B cell (primary cell): ENCODE measurements around the gene RAB25. TPM values are rescaled to one million over a fixed set of nuclear protein-coding genes. Genes with fewer than 3 reads are reported as not detected.

Experiments
- ATAC-seq: fragments of 200-7000 bp; cut with Tn5 transposase; one replicate; pipeline ENCODE4 v1.10.0; 2021; ENCODE audit warnings: low read depth, mild to moderate bottlenecking, moderate number of reproducible peaks, moderate library complexity
- CTCF ChIA-PET: fragments of 350-600 bp; sonication (Branson Sonifier 250); formaldehyde crosslinking; loops from one replicate; lab custom pipeline; 2021; ENCODE audit warnings: antibody characterized with exemption, inconsistent platforms; lab: Charles Lee
- POLR2A ChIA-PET: fragments of 350-600 bp; sonication (Branson Sonifier 250); formaldehyde crosslinking; loops from one replicate; lab custom pipeline; 2021; ENCODE audit warnings: antibody characterized with exemption; lab: Charles Lee
- DNase-seq: peaks from one replicate; pipeline ENCODE4 v3.0.0; 2013
- H2AFZ ChIP-seq: 2 replicates; pipeline ENCODE4 v1.6.1; 2012; ENCODE audit warnings: mild to moderate bottlenecking, low read depth, low read length; ENCODE audit not compliant: insufficient read depth, poor library complexity, severe bottlenecking
- H3K27ac ChIP-seq, 2 donors: 1 replicate in 1 of 2; 2 replicates in 1 of 2; pipeline ENCODE4 v1.5.1; 2012 to 2013; ENCODE audit warnings: low read length in 2 of 2, mild to moderate bottlenecking in 2 of 2, moderate library complexity in 1 of 2
- H3K27me3 ChIP-seq, 4 experiments: fragments of 200-600 bp in 1 of 4; sonication (generic) in 1 of 4; replicated peaks in 1 of 4; 1 replicate in 2 of 4; 2 replicates in 2 of 4; pipeline versions ENCODE4 v1.6.1 to v1.7.0; 2013 to 2016; ENCODE audit warnings: low read length in 3 of 4, mild to moderate bottlenecking in 2 of 4, mixed read lengths in 1 of 4, moderate library complexity in 1 of 4; ENCODE audit not compliant: insufficient read depth in 4 of 4, control insufficient read depth in 3 of 4; ENCODE audit errors: control extremely low read depth in 1 of 4
- H3K36me3 ChIP-seq, 2 experiments: replicated peaks in 1 of 2; 1 replicate in 1 of 2; 2 replicates in 1 of 2; pipeline versions ENCODE4 v1.6.1 to v1.7.1; 2013; ENCODE audit warnings: low read length in 1 of 2; ENCODE audit not compliant: insufficient read depth in 2 of 2, control insufficient read depth in 1 of 2; ENCODE audit errors: control extremely low read depth in 1 of 2, extremely low read depth in 1 of 2
- H3K4me1 ChIP-seq, 2 donors: fragments of 200-600 bp in 1 of 2; sonication (generic) in 1 of 2; 1 replicate in 1 of 2; 2 replicates in 1 of 2; pipeline versions ENCODE4 v1.5.1 to v1.6.1; 2013 to 2017; ENCODE audit warnings: low read length in 2 of 2; ENCODE audit not compliant: control insufficient read depth in 2 of 2, insufficient read depth in 2 of 2
- H3K4me2 ChIP-seq: replicated peaks from 2 replicates; pipeline ENCODE3; 2012; ENCODE audit warnings: mild to moderate bottlenecking, low read depth, low read length; ENCODE audit not compliant: poor library complexity, severe bottlenecking
- H3K4me3 ChIP-seq, 5 experiments: fragments of 200-600 bp in 1 of 5; sonication (generic) in 1 of 5; 1 replicate in 3 of 5; 2 replicates in 2 of 5; pipeline versions ENCODE4 v1.5.1 to v1.7.0; 2011 to 2016; ENCODE audit warnings: low read length in 4 of 5, mild to moderate bottlenecking in 4 of 5, low read depth in 2 of 5, control low read depth in 1 of 5, moderate library complexity in 1 of 5; ENCODE audit not compliant: insufficient read depth in 1 of 5; ENCODE audit errors: control extremely low read depth in 1 of 5, extremely low read depth in 1 of 5
- H3K79me2 ChIP-seq: fragments of 200-600 bp; sonication (generic); one replicate; pipeline ENCODE4 v1.6.0; 2016; ENCODE audit warnings: low read length; ENCODE audit not compliant: control insufficient read depth, insufficient read depth
- H3K9ac ChIP-seq: fragments of 200-600 bp; sonication (generic); 2 replicates; pipeline ENCODE4 v1.6.1; 2017; ENCODE audit warnings: mild to moderate bottlenecking, low read length, moderate library complexity
- H3K9me3 ChIP-seq, 3 donors: one replicate each; pipeline versions ENCODE4 v1.6.1 to v1.7.1; 2013; ENCODE audit warnings: low read length in 2 of 3; ENCODE audit not compliant: control insufficient read depth in 2 of 3, insufficient read depth in 1 of 3; ENCODE audit errors: control extremely low read depth in 1 of 3
- H4K20me1 ChIP-seq: 2 replicates; pipeline ENCODE4 v1.6.0; 2012; ENCODE audit warnings: mild to moderate bottlenecking, low read length; ENCODE audit not compliant: insufficient read depth, control insufficient read depth, poor library complexity, severe bottlenecking
- H3K27ac Mint-ChIP-seq: one replicate; pipeline ENCODE4 v1.8.0; 2021; ENCODE audit warnings: mixed read lengths
- H3K27me3 Mint-ChIP-seq: one replicate; pipeline ENCODE4 v1.8.0; 2021; ENCODE audit warnings: mixed read lengths
- H3K4me1 Mint-ChIP-seq: one replicate; pipeline ENCODE4 v1.8.0; 2021; ENCODE audit warnings: mixed read lengths
- H3K4me3 Mint-ChIP-seq: one replicate; pipeline ENCODE4 v1.8.0; 2021; ENCODE audit warnings: mixed read lengths
- H3K9me3 Mint-ChIP-seq: one replicate; pipeline ENCODE4 v1.8.0; 2022; ENCODE audit warnings: mixed read lengths; ENCODE audit not compliant: insufficient read depth
- EZH2 ChIP-seq: IDR thresholded peaks from 2 replicates; pipeline ENCODE4 v1.6.1; 2012; ENCODE audit warnings: borderline replicate concordance, low read depth, mild to moderate bottlenecking, moderate library complexity, low read length; ENCODE audit not compliant: insufficient read depth, poor library complexity, severe bottlenecking
- WGBS: methylation state at CpG from one replicate; pipeline ENCODE4 v1.1.5; 2013; ENCODE audit warnings: missing lambda C conversion rate; ENCODE audit not compliant: insufficient coverage; 5-methylcytosine and 5-hydroxymethylcytosine counted together
- intact Hi-C: fragments of 100-400 bp; cut with micrococcal nuclease; formaldehyde crosslinking; loops from one replicate; pipeline ENCODE4 v1.10.0; 2022
- polyA plus RNA-seq: library from polyadenylated mRNA; depleted of rRNA; stranded (reverse); fragments of >200 nt; gene quantifications from 2 replicates; pipeline ENCODE4 v1.2.3, GENCODE V29; 2012
- total RNA-seq, 2 donors: library from RNA; stranded (reverse); fragments of 120-200 nt in 1 of 2; gene quantifications; 1 replicate in 1 of 2; 2 replicates in 1 of 2; pipeline versions ENCODE4 v1.2.3 to v1.2.4, GENCODE V29; 2013 to 2022
- TF ChIP-seq, protein P1 (sequence below): fragments of 200-600 bp; IDR thresholded peaks from one replicate; pipeline ENCODE4 v1.8.0; 2022; ENCODE audit warnings: antibody characterized with exemption, mild to moderate bottlenecking

The RAB25 gene
- total and polyA plus RNA-seq, 2 donors (not counting 1 experiment from before 2014, with no cell fraction given) = 0.69 to 2.2 TPM

DNA sequence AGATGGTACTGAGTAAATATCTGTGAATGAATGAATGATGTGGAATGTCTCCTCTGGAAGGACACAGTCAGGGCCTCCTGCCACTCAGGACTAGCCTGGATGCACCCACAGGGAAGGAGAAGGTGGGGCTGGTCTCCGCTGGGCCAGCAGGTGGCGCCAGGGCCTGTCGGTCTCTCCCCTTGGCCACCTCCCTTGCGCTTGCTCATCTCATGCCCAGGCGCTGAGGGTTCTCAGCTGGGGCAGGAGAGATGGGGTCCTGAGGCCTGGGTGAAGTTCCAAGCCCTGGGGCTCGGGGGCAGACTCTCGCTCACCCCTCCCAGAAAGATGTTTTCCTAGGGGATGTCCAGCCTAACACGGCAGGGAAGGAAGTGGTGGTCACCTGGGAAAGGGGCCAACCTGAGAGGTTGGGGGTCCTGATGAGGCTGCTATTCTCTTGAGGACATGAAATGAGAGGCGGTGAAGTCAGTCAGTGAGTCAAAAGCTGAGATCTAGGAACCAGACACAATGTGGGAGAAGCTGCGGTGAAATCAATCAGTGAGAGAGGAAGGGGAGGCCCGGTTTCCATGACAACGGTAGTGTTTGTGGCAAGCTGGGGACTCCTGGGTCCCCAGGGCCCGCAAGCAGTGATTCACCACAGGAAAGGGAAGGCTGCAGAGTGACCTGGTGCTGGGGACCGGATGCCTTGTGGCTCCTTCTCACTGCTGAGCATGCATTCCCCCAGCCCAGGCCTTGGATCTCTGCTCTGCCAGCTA is 35.9 kb downstream of the RAB25 start:
- TF ChIP-seq EZH2 = no peak
- TF ChIP-seq, protein P1, sequence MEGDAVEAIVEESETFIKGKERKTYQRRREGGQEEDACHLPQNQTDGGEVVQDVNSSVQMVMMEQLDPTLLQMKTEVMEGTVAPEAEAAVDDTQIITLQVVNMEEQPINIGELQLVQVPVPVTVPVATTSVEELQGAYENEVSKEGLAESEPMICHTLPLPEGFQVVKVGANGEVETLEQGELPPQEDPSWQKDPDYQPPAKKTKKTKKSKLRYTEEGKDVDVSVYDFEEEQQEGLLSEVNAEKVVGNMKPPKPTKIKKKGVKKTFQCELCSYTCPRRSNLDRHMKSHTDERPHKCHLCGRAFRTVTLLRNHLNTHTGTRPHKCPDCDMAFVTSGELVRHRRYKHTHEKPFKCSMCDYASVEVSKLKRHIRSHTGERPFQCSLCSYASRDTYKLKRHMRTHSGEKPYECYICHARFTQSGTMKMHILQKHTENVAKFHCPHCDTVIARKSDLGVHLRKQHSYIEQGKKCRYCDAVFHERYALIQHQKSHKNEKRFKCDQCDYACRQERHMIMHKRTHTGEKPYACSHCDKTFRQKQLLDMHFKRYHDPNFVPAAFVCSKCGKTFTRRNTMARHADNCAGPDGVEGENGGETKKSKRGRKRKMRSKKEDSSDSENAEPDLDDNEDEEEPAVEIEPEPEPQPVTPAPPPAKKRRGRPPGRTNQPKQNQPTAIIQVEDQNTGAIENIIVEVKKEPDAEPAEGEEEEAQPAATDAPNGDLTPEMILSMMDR = peak; percentile 95
- peak overlapping the region in 3 of 5 experiments; percentile 3 to 47 (median 30) for H3K4me3 ChIP-seq
- peak; percentile 97 for DNase-seq
- Mint-ChIP-seq H3K27ac (peak overlapping the region; percentile 95), H3K4me1 (peaks cover 31% of the 10 kb centered on the region), H3K4me3 (peak overlapping the region; percentile 72), H3K9me3 (no peaks in the 10 kb centered on the region), H3K27me3 (no peaks in the 10 kb centered on the region)
- peak overlapping the region; percentile 81 for H3K4me2 ChIP-seq
- ChIA-PET POLR2A (interaction anchor here (0.9 to 5.2 kb wide), 8 partner anchors 9 to 128 kb away, joined by 3 to 29 read pairs (median 5); partner anchors contain the start of gene LMNA), CTCF (interaction anchor here (0.7 to 23.7 kb wide), 23 partner anchors 11 to 345 kb away, joined by 3 to 970 read pairs (median 5); partner anchors contain the start of genes LMNA, MEX3A, PMF1 and SMG5)
- H3K4me1 ChIP-seq = peaks cover 23 to 24% of the 10 kb centered on the region in 2 donors
- peak overlapping the region; percentile 82 to 93 for H3K27ac ChIP-seq
- no peaks in the 10 kb centered on the region for H3K36me3 ChIP-seq
- intact Hi-C loops = loop anchor here (1.0 to 2.0 kb wide), 5 partner anchors 9 to 408 kb away; partner anchors contain the start of genes LMNA and PMF1
- peaks cover 0 to 1% (median 0%) of the 10 kb centered on the region in 4 experiments for H3K27me3 ChIP-seq
- no peak overlapping the region for H2AFZ ChIP-seq
- 0% methylated on average over 10 of the region's 14 CpGs for WGBS
- no peaks in the 10 kb centered on the region for H4K20me1 ChIP-seq
- H3K9ac ChIP-seq = peak overlapping the region; percentile 61
- peaks cover 0 to 3% (median 0%) of the 10 kb centered on the region in 3 donors for H3K9me3 ChIP-seq
- H3K79me2 ChIP-seq = no peaks in the 10 kb centered on the region
- peak; percentile 87 for ATAC-seq
